HL-60 (cell line): ENCODE results near the gene SOX10.

ENCODE experiments used
- DNase-seq, 2 experiments: peaks; one replicate each; pipeline ENCODE4 v3.0.0-alpha.2; 2010 to 2020; ENCODE audit warnings: low read depth in 1 of 2, low spot score in 1 of 2
- H3K27ac ChIP-seq: fragments of 250-450 bp; sonication (Bioruptor Pico); replicated peaks from 2 replicates; pipeline ENCODE4 v1.5.1; 2020; ENCODE audit warnings: mild to moderate bottlenecking, moderate library complexity
- H3K27me3 ChIP-seq: fragments of 250-450 bp; sonication (Bioruptor Pico); 2 replicates; pipeline ENCODE4 v1.5.1; 2021; ENCODE audit warnings: mild to moderate bottlenecking, moderate library complexity; ENCODE audit not compliant: insufficient read depth, poor library complexity, severe bottlenecking
- H3K4me3 ChIP-seq: replicated peaks from 2 replicates; pipeline ENCODE4 v1.5.1; 2011; ENCODE audit warnings: mild to moderate bottlenecking, control low read depth, low read length; ENCODE audit not compliant: insufficient read depth
- CTCF ChIP-seq: IDR thresholded peaks from one replicate; pipeline ENCODE4 v1.5.1; 2011; ENCODE audit warnings: low read length, control low read depth, inconsistent platforms; ENCODE audit not compliant: insufficient read depth
- GABPA ChIP-seq: IDR thresholded peaks from 2 replicates; pipeline ENCODE4 v1.6.1; 2012; ENCODE audit warnings: low read depth
- POLR2AphosphoS5 ChIP-seq: IDR thresholded peaks from 2 replicates; pipeline ENCODE4 v1.6.1; 2012; ENCODE audit warnings: low read depth
- REST ChIP-seq: IDR thresholded peaks from 2 replicates; pipeline ENCODE4 v1.6.1; 2012; ENCODE audit warnings: low read depth; ENCODE audit not compliant: insufficient replicate concordance
- SPI1 ChIP-seq: IDR thresholded peaks from 2 replicates; pipeline ENCODE4 v1.6.1; 2012; ENCODE audit warnings: low read depth, mild to moderate bottlenecking, borderline replicate concordance

The SOX10 gene

GRCh38 chr22:37971475-37972434 lies 12.6 kb downstream of the SOX10 start:
- Histone ChIP-seq H3K27me3 (no peaks in the 10 kb centered on the region), H3K27ac (no peak overlapping the region), H3K4me3 (no peak overlapping the region)
- TF ChIP-seq REST (no peak), CTCF (no peak), POLR2AphosphoS5 (no peak), SPI1 (no peak), GABPA (no peak)
- no peak for DNase-seq

- Histone ChIP-seq H3K4me3 (no peak overlapping the region), H3K27ac (no peak overlapping the region), H3K27me3 (no peaks in the 10 kb centered on the region)
- no peak for DNase-seq
- no peak for TF ChIP-seq CTCF
- no peak for TF ChIP-seq GABPA
- TF ChIP-seq SPI1 = no peak
- TF ChIP-seq REST = no peak
- TF ChIP-seq POLR2AphosphoS5 = no peak
Measured at GRCh38 chr22:37970864-37971263, 13.5 kb downstream of the SOX10 start.

- H3K4me3 ChIP-seq = no peak overlapping the region
- TF ChIP-seq POLR2AphosphoS5 = no peak
- no peaks in the 10 kb centered on the region for H3K27me3 ChIP-seq
- no peak overlapping the region for H3K27ac ChIP-seq
- no peak for DNase-seq
Measured at GRCh38 chr22:37968452-37969251, 15.7 kb downstream of the SOX10 start.

- Histone ChIP-seq H3K27ac (no peak overlapping the region), H3K27me3 (no peaks in the 10 kb centered on the region), H3K4me3 (no peak overlapping the region)
- DNase-seq = no peak
- TF ChIP-seq SPI1 = no peak
- no peak for TF ChIP-seq POLR2AphosphoS5
- TF ChIP-seq GABPA = no peak
- no peak for TF ChIP-seq REST
- TF ChIP-seq CTCF = no peak
Measured at GRCh38 chr22:37967637-37968451, 16.5 kb downstream of the SOX10 start.
